Gastroesophageal sphincter (tissue), 4 donors: ENCODE measurements around the gene GCSAM. TPM values are rescaled to one million over a fixed set of nuclear protein-coding genes. Genes with fewer than 3 reads are reported as not detected.

Experiments
- ATAC-seq: fragments of 150-250 bp; one replicate; pipeline ENCODE4 v1.9.1; 2016; ENCODE audit warnings: mild to moderate bottlenecking, moderate library complexity
- H3K27ac ChIP-seq, 4 donors: fragments of 200-600 bp; sonication (generic) in 3 of 4; 1 replicate in 3 of 4; 2 replicates in 1 of 4; pipeline ENCODE4 v1.5.1; 2016 to 2019
- H3K27me3 ChIP-seq: fragments of 200-600 bp; sonication (generic); one replicate; pipeline ENCODE4 v1.5.1; 2019
- H3K36me3 ChIP-seq, 2 donors: fragments of 200-600 bp; sonication (generic); one replicate each; pipeline ENCODE4 v1.5.1; 2019; ENCODE audit warnings: control low read depth in 1 of 2
- H3K4me1 ChIP-seq, 3 donors: fragments of 200-600 bp; sonication (generic); 1 replicate in 2 of 3; 2 replicates in 1 of 3; pipeline ENCODE4 v1.5.1; 2016 to 2019; ENCODE audit warnings: control low read depth in 2 of 3
- H3K4me3 ChIP-seq, 2 donors: fragments of 200-600 bp; sonication (generic); one replicate each; pipeline ENCODE4 v1.5.1; 2019; ENCODE audit warnings: mild to moderate bottlenecking in 1 of 2, moderate library complexity in 1 of 2
- H3K9me3 ChIP-seq, 3 donors: fragments of 200-600 bp; sonication (generic); one replicate each; pipeline ENCODE4 v1.5.1; 2017 to 2019; ENCODE audit warnings: control low read depth in 2 of 3
- EP300 ChIP-seq: sonication (generic); formaldehyde crosslinking; IDR thresholded peaks from one replicate; pipeline ENCODE4 v1.6.1; 2017; ENCODE audit warnings: antibody characterized with exemption, mild to moderate bottlenecking
- POLR2A ChIP-seq, 2 donors: fragments of 450-650 bp; IDR thresholded peaks; one replicate each; pipeline ENCODE4 v1.6.1; 2017; ENCODE audit warnings: antibody characterized with exemption in 2 of 2, mild to moderate bottlenecking in 2 of 2, moderate library complexity in 1 of 2
- POLR2AphosphoS5 ChIP-seq: sonication (generic); formaldehyde crosslinking; IDR thresholded peaks from one replicate; pipeline ENCODE4 v1.6.1; 2017; ENCODE audit warnings: antibody characterized with exemption
- WGBS, 2 donors: methylation state at CpG; one replicate each; pipeline ENCODE4 v1.1.5; 2018; ENCODE audit warnings: low coverage in 1 of 2; 5-methylcytosine and 5-hydroxymethylcytosine counted together
- total RNA-seq, 4 donors: library from RNA; depleted of rRNA; stranded (reverse); fragments of >200 nt; gene quantifications; one replicate each; pipeline ENCODE4 v1.1.0, GENCODE V29; 2016
- TF ChIP-seq, protein P1 (sequence below), 4 experiments: fragments of 200-600 bp in 2 of 4; fragments of 450-650 bp in 2 of 4; sonication (generic) in 1 of 4; IDR thresholded peaks; one replicate each; pipeline ENCODE4 v1.5.1; 2017 to 2019; ENCODE audit warnings: antibody characterized with exemption in 4 of 4, mild to moderate bottlenecking in 2 of 4, moderate library complexity in 2 of 4

GCSAM gene, protein sequence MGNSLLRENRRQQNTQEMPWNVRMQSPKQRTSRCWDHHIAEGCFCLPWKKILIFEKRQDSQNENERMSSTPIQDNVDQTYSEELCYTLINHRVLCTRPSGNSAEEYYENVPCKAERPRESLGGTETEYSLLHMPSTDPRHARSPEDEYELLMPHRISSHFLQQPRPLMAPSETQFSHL
- under 1 TPM in 1 of 4 donors, not detected in 3; 0.42 TPM for total RNA-seq

DNA sequence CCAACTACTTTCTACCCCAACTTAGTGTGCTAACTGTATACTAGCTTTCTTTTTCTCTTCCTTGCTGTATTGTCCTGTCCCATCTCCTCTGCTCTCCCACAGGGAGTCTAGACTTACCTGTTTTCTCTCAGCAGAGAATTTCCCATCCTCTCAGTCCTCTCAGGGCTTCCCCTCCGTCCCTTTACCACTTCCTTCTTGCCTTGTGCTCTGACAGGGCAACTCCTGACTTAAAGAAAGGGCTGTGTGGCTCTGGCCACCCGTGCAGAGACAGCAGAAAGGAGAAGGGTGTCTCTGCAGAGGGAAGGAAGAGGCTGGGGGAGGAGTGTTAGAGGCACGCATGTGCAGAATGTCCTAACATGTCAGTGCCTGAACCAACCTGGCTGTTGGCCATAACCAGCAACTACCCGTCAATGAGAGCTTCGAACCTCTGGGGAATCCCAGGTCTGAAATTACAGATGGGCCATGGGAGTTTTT is at the start of gene GCSAM:
TSS of gene GCSAM (minus strand) at position 274 of the 474 bp plus-strand sequence. CDS start at position 146, 128 bp downstream.
- 29% methylated on average over 4 of the region's 5 CpGs; no CpG with 5 or more reads in 1 of the 2 donors for WGBS, 2 donors
- peak; percentile 61 for ATAC-seq
- H3K27me3 ChIP-seq = no peaks in the 10 kb centered on the region
- H3K4me3 ChIP-seq = no peak within 1 kb of the TSS
- no peaks in the 10 kb centered on the region for H3K4me1 ChIP-seq
- TF ChIP-seq POLR2A (IDR thresholded peaks at IDR 0.05) = no peak
- no peak for TF ChIP-seq EP300
- TF ChIP-seq POLR2AphosphoS5 = no peak
- TF ChIP-seq, protein P1, sequence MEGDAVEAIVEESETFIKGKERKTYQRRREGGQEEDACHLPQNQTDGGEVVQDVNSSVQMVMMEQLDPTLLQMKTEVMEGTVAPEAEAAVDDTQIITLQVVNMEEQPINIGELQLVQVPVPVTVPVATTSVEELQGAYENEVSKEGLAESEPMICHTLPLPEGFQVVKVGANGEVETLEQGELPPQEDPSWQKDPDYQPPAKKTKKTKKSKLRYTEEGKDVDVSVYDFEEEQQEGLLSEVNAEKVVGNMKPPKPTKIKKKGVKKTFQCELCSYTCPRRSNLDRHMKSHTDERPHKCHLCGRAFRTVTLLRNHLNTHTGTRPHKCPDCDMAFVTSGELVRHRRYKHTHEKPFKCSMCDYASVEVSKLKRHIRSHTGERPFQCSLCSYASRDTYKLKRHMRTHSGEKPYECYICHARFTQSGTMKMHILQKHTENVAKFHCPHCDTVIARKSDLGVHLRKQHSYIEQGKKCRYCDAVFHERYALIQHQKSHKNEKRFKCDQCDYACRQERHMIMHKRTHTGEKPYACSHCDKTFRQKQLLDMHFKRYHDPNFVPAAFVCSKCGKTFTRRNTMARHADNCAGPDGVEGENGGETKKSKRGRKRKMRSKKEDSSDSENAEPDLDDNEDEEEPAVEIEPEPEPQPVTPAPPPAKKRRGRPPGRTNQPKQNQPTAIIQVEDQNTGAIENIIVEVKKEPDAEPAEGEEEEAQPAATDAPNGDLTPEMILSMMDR (IDR thresholded peaks at IDR 0.05) = no peak
- no peaks in the 10 kb centered on the region for H3K9me3 ChIP-seq
- no peaks in the 10 kb centered on the region for H3K36me3 ChIP-seq
- H3K27ac ChIP-seq = no peak within 1 kb of the TSS

DNA sequence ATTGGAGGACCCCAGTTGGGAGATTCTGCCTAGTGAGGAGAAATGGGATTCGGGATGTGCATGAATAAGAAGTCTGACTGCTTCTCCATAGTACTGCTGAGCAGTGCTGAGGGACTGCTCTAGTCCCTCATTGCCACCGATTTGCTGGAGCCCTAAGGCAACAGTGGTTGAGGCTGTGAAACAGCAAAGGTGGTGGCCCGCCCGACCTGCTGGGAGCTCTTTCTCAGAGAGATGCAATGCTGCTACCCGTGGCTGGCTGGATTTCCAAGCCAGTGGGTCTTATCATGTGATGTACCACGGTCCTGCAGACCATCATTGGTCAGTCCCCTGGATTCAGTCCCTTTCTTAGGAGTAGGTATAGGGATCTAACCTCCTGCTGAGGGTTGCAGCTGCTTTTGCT is 42.6 kb upstream of the GCSAM start:
- Histone ChIP-seq H3K27ac (no peak overlapping the region), H3K4me3 (no peak overlapping the region), H3K27me3 (no peaks in the 10 kb centered on the region), H3K36me3 (no peaks in the 10 kb centered on the region), H3K9me3 (no peaks in the 10 kb centered on the region), H3K4me1 (no peaks in the 10 kb centered on the region)
- 90% methylated on average over 1 of the region's 6 CpGs; no CpG with 5 or more reads in 1 of the 2 donors for WGBS, 2 donors
- TF ChIP-seq, protein P1 (IDR thresholded peaks at IDR 0.05) = no peak
- TF ChIP-seq POLR2AphosphoS5 (no peak), EP300 (no peak), POLR2A (IDR thresholded peaks at IDR 0.05) (no peak)
- no peak for ATAC-seq

DNA sequence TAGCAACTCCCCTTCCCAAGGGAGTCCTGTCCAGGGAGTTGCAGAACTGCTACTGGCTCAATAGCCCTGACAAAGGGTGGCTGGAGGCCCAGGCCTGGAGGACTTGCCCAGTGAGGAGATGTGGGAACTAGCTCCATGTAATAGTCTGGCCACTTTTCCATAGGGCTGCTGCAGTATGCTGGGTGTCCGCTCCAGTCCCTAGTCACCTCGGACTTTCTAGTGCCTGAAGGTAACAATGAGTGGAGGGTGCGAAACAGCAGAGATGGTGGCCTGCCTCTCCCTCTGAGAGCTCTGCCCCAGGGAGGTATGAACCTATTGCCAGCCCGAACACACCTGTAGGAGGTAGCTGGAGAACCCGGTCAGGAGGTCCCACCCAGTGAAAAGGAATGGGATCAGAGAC is 42.0 kb upstream of the GCSAM start:
- H3K27me3 ChIP-seq = no peaks in the 10 kb centered on the region
- H3K4me1 ChIP-seq = no peaks in the 10 kb centered on the region
- no peaks in the 10 kb centered on the region for H3K9me3 ChIP-seq
- TF ChIP-seq, protein P1 (IDR thresholded peaks at IDR 0.05) = no peak
- TF ChIP-seq POLR2A (IDR thresholded peaks at IDR 0.05) (no peak), EP300 (no peak), POLR2AphosphoS5 (no peak)
- H3K27ac ChIP-seq = no peak overlapping the region
- 92% methylated on average over 2 of the region's 5 CpGs; no CpG with 5 or more reads in 1 of the 2 donors for WGBS, 2 donors
- H3K36me3 ChIP-seq = no peaks in the 10 kb centered on the region
- H3K4me3 ChIP-seq = no peak overlapping the region
- no peak for ATAC-seq

DNA sequence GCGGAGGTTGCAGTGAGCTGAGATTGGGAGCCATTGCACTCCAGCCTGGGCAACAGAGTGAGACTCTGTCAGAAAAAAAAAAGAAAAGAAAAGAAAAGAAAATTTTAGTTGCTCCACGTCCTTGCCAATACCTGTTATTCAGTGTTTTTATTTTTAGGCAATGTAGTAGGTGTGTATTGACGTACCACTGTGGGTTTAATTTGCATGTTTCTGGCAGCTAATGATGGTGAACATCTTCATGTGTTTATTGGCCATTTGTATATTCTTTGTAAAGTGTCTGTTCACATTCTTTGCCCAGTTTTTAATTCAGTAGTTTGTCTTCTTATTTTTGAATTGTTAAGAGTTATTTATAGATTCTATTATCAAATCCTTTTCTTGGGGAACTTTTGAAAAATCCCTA is 38.1 kb upstream of the GCSAM start:
- H3K27me3 ChIP-seq = no peaks in the 10 kb centered on the region
- 83 to 88% methylated on average over 2 to 3 of the region's 3 CpGs for WGBS, 2 donors
- ATAC-seq = no peak
- no peak overlapping the region for H3K27ac ChIP-seq
- no peaks in the 10 kb centered on the region for H3K36me3 ChIP-seq
- peaks cover 0 to 2% (median 0%) of the 10 kb centered on the region in 3 donors for H3K9me3 ChIP-seq
- no peak overlapping the region for H3K4me3 ChIP-seq
- H3K4me1 ChIP-seq = no peaks in the 10 kb centered on the region
- TF ChIP-seq POLR2AphosphoS5 (no peak), EP300 (no peak), POLR2A (IDR thresholded peaks at IDR 0.05) (no peak)
- TF ChIP-seq, protein P1 (IDR thresholded peaks at IDR 0.05) = no peak

DNA sequence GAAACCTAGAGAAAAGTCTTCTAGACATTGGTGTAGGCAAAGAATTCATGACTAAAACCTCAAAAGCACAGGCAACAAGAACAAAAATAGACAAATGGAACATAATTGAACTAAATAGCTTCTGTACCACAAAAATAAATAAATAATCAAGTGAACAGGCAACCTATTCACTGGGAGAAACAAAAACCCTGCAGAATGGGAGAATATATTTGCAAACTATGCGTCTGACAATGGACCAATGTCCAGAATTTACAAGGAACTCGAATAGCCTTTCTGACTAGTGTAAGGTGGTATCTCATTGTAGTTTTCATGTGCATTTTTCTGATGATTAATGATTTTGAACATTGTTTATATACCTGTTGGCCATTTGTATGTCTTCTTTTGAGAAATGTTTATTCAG is 37.0 kb upstream of the GCSAM start:
- Histone ChIP-seq H3K4me3 (no peak overlapping the region), H3K9me3 (peaks cover 0 to 10% (median 0%) of the 10 kb centered on the region in 3 donors), H3K36me3 (no peaks in the 10 kb centered on the region), H3K27ac (no peak overlapping the region), H3K27me3 (no peaks in the 10 kb centered on the region), H3K4me1 (no peaks in the 10 kb centered on the region)
- ATAC-seq = no peak
- WGBS, 2 donors = 67 to 82% methylated on average over 2 of the region's 2 CpGs
- TF ChIP-seq POLR2A (IDR thresholded peaks at IDR 0.05) (no peak), EP300 (no peak), POLR2AphosphoS5 (no peak)
- TF ChIP-seq, protein P1 (IDR thresholded peaks at IDR 0.05) = no peak
